22Rv1 (cell line): Measurements from ENCODE around the gene MMP21.

Source experiments
- H3K27ac ChIP-seq: fragments of 450-650 bp; 2 replicates; pipeline ENCODE4 v1.5.1; 2017
- CTCF ChIP-seq: fragments of 450-650 bp; IDR thresholded peaks from 2 replicates; pipeline ENCODE4 v1.5.1; 2017; ENCODE audit warnings: mild to moderate bottlenecking
- ZFX ChIP-seq: fragments of 450-650 bp; IDR thresholded peaks from 2 replicates; pipeline ENCODE4 v1.6.1; 2017; ENCODE audit warnings: antibody characterized with exemption, borderline replicate concordance

The MMP21 gene

DNA sequence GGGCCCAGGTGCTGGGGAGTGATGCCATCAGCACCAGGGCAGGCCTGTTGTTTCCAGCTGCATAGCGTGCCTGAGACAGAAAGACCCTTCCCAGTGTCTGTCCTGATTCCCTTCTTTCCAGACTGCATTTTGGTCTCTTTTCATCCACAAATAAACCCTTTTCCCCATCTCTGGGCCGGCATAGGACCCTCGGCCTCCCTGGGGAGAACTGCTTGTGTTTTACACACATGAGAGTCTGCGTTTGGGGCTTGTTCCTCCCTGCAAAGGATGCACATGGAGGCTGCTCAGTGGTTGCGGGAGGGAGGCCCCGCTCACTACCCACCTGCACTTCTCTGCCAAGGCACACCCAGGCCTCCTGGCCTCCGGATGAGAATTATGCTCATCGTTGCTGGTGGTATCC, 5.8 kb upstream of the MMP21 start:
- TF ChIP-seq CTCF (no peak), ZFX (no peak)
- no peak overlapping the region for H3K27ac ChIP-seq

DNA sequence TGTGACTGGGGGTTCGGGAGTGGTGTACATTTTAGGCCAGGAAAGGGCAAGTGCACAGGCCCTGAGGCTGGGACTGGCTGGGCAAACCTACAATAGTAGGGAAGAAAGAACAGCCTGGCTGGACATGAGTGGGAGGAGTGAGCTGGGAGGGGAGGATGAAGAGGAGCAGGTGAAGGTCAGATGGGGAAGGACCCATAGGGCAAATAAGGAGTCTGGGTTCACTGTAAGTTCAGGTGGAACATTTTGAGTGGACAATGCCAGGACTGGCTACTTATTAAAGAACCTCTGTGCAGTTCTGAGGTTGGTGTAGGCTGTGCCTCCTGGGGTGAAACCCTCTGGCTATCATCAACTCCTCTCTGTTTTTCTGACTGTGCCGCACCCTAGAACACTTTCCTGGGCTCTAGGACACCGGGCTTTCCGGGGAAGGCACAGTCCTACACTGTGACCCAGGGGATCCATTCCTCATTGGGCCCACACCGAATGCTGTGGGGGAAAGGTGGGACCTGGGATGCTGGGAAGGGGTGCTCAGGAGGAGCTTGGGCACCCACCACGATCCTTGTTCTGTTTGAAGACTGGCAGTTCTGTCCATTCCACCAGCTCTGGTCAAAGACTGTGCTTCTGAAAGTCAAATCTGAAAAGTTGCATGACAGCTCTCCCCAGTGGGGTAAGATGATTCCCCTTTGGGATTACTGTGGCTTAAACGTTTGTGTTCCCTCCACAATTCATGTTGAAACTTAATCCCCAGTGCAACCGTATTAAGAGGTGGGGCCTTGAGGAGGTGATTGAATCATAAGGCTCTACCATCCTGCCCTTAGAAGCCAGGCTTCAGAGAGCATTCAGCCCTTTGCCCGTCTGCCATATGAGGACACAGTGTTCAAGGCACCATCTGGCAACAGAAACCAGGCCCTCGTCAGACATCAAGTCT, 4.0 kb upstream of the MMP21 start:
- H3K27ac ChIP-seq, result no peak overlapping the region
- no peak for TF ChIP-seq CTCF
- no peak for TF ChIP-seq ZFX

DNA sequence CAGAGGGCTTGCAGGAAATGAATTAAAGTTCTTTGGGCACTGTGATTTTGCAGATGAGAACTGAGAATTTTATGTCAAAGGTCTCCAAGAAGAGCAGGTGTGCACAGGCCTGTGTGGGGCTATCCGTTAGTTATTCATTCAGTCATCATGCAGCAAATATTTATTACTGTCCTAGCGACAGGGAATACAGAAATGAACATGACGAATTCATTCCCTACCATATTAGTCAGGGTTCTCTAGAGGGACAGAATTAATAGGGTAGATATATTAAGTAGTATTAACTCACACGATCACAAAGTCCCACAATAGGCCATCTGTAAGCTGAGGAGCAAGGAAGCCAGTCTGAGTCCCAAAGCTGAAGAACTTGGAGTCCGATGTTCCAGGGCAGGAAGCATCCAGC, 2.9 kb upstream of the MMP21 start:
- H3K27ac ChIP-seq, result no peak overlapping the region
- TF ChIP-seq ZFX (no peak), CTCF (no peak)

DNA sequence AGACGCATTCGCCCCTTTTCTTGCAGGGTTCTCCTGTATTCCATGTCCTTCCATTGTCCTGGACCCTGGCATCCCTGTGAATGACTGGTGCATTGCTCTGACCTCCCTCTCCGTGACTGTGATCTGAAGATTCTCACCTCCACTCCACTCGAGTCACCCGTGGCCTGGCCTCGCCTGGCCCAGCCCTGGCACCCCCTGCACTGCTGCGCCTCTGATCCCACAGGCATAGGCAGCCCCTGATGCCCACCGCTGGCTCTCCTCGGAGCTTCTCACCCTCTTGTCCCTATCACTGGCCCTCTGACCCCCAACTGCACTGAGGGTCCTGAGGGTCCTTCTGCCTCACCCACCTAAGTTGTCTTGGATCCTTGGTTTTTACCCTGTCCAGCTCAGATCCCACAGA, 2.2 kb upstream of the MMP21 start:
- no peak overlapping the region for H3K27ac ChIP-seq
- no peak for TF ChIP-seq ZFX
- TF ChIP-seq CTCF, result no peak

DNA sequence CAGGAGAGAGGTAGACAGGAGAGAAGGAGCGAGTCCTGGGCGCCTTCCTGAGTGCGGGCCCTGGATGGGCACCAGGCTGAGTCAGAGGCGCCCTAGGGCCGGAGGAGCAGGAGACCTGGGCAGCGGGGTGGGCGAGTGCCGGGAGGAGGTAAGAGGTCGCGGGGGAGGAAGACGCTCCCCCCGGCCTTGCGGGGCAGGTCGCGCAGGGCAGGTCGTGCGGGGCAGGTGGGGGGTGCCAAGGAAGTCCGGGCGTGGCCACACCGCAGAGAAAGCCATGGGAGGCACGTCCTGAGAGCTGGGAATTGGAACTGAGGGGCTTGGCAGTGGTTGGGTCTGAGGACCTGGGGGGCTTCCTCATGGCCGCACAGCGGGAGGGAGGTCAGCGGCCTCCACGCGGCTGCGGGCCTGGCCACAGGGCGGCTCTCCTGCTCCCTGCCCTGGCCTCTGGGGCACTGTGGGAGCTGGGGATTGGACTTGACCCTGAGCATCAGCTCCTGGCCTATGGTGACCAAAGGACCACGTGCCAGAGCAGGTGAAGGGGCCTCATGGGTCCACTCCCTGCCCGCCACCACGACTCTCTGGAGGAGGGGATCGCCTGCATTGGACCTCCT, 935 bp downstream of the MMP21 start:
- H3K27ac ChIP-seq, result no peak overlapping the region
- TF ChIP-seq ZFX, result no peak

DNA sequence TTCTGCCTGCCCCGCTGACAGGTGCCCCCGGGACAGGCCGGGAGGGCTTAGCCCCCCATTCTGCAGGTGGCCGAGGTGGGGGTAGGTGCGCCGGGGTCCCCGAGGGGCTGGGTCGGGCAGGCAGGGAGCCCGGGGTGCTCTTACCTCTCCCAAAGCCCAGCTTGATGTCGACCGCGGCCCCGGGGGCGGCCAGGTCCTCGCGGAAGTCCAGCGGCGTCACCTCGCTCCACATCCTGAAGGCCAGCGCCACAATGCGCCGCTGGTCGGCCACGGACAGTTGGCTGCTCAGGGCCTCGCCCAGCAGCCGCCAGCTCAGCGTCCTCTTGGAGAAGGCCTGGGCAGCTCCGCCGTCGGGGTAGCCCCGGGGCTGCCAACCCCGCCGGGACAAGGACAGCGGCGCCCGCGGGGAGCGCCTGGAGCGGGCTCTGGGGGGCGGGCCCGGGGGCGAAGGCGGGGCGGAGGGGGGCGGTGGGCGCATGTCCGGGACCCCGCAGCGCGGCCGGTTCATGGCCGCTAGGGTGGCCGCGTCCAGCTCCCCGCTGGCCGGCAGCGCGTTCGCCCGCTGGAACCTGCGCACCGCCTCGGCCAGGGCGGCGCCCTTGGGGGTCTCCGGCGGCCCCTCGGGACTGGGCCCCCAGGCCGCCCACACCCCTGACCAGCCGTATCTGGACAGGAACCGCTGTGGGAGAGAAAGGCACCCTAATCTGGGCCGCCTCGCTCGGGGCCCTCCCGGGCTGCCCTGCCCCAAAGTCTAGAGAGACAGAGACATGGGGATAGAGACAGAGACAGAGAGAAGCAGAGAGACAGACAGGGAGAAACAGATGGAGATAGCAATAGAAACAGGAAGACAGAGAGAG, 1.7 kb downstream of the MMP21 start:
- no peak for TF ChIP-seq ZFX
- no peak for TF ChIP-seq CTCF
- no peak overlapping the region for H3K27ac ChIP-seq

- no peak for TF ChIP-seq ZFX
- no peak for TF ChIP-seq CTCF
- no peak overlapping the region for H3K27ac ChIP-seq
These were observed 2.8 kb downstream of the MMP21 start for GRCh38 chr10:125772864-125773180.
